GM12801 (cell line): ENCODE results near the gene AHCYL2.

Source experiments
- CTCF ChIP-seq: IDR thresholded peaks from one replicate; pipeline ENCODE4 v1.5.1; 2011; ENCODE audit warnings: control low read depth; ENCODE audit not compliant: insufficient read length; ENCODE audit errors: extremely low read depth

Gene AHCYL2

GRCh38 chr7:129278688-129279087, 53.9 kb downstream of the AHCYL2 start:
- no peak for TF ChIP-seq CTCF

DNA sequence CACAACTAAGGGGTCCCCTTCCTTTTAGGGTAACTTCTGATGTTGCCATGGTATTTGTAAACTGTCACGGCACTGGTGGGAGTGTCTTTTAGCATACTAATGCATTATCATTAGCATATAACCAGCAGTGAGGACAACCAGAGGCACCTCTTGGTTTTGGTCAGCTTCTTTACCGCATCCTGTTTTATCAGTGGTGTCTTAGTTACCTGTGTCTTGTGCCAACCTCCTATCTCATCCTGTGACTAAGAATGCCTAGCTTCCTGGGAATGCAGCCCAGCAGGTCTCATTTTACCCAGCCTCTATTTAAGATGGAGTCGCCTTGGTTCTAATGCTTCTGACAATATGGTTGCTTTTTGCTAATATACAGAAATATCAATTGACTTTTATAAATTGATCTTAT, 54.9 kb downstream of the AHCYL2 start:
- no peak for TF ChIP-seq CTCF

DNA sequence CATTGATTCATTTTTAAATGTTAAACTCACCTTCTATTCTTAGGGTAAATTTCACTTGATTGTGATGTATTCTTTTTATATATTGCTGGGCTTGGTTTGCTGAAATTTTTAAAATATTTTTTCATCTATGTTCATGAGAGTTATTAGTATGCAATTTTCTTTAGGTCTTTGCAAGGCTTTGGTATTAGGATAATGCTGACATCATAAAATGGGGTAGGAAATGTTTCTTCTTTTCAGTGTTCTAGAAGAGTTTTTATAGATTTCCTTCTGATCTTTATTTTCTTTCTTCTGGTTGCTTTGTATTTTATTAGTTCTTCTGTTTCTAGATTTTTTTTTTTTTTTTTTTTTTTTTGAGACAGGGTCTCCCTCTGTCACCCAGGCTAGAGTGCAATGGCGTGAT, 56.3 kb downstream of the AHCYL2 start:
- TF ChIP-seq CTCF: no peak

DNA sequence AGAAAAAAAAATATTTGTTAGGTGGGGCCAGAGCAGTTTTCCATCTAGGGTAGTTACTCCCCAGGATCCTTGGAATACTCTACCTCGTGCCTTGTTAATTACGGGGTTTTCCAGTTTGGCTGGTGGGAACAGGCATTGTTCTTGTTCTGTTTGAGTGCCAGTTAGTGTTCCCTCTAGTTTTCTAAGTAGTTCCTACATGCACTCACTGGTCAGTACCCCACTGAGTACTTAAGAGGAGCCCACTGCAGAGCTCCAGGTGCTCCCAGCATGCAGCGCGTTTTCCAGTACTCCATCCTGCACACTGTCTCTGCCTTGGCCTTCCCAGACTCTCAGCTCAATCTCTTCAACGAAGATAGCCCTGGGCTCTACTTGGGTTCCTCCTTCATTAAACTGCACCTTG, 58.0 kb downstream of the AHCYL2 start:
- no peak for TF ChIP-seq CTCF

DNA sequence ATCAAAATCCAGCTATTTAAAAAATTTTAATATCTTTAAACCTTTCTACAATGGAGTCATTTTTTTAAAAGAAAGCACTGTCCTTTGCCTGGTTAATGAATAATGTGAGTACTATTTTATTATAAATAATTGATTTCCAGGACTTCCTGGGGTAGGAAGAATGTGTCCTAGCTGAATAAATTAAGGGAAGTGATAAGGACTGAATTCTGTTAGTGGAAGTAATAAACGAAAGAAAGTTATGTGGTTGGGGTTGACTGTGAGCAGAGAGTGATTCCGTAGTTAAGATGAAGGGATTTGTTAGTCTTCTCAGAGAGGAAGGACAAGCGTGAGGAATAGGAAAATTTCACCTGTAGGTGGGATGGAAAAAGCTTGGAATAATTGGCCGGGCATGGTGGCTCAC, 59.1 kb downstream of the AHCYL2 start:
- TF ChIP-seq CTCF: no peak

GRCh38 chr7:129285111-129285510, 60.3 kb downstream of the AHCYL2 start:
- no peak for TF ChIP-seq CTCF

DNA sequence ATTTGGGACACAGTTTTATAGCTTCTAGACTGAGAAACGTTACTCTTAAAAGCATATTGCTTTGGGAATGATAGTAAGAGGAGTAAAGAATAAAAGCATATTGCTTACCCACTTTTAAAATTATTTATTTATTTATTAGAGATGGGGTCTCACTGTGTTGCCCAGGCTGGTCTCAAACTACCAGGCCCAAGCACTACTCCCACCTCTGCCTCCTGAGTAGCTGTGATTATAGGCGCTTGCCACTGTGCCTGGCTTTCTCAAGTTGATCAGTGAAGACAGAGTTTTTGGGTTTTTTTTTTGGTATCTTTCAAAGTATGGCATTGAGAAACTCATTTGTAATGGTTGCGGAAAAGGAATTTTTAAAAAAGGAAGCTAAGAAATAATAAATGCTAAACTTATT, 68.0 kb downstream of the AHCYL2 start:
- TF ChIP-seq CTCF: no peak

- no peak for TF ChIP-seq CTCF
Observed at GRCh38 chr7:129295015-129295423, 70.2 kb downstream of the AHCYL2 start.
